GM13977 (cell line): ENCODE results near the gene ADD1.
A peak's percentile ranks its signal among the peaks of the same experiment; 100 is the strongest.

Experiments used
- DNase-seq: peaks from one replicate; pipeline ENCODE4 v3.0.0; 2012; ENCODE audit warnings: low spot score
- in situ Hi-C: fragments of 300-500 bp; cut with MboI; formaldehyde crosslinking; loops from one replicate; pipeline ENCODE4 v1.12.0; 2022; ENCODE audit warnings: low sequenced_read_pairs, low pct_unique_long_range_greater_than_20kb, mixed read lengths, inconsistent platforms; ENCODE audit not compliant: unreplicated experiment
- TF ChIP-seq, protein P1 (sequence below): IDR thresholded peaks from 2 replicates; pipeline ENCODE4 v1.5.1; 2012; ENCODE audit warnings: mild to moderate bottlenecking, control low read depth; ENCODE audit not compliant: insufficient read depth; ENCODE audit errors: extremely low read depth, missing control alignments

The ADD1 gene

DNA sequence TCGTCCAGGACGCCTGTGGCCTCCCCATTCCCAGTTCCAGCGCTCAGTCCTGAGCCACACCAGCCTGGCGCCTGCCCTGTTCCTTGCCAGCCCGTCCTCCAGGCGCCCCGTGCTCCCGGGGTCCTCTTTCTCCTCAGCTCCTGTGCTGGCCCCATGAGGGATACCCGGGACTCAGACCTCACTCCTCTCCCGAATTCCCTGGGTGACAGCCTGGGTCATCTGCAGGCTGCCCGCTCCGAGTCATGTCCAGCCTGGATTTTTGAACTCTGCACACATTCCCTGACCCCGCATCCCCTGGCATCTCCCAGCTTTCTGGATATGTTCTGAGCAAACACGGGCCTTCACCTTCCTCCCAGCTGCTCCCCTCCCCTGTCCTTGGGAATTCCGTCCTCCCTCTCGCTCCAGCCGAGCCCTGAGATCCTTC, 14.9 kb upstream of the ADD1 start:
- DNase-seq: no peak
- TF ChIP-seq, protein P1, sequence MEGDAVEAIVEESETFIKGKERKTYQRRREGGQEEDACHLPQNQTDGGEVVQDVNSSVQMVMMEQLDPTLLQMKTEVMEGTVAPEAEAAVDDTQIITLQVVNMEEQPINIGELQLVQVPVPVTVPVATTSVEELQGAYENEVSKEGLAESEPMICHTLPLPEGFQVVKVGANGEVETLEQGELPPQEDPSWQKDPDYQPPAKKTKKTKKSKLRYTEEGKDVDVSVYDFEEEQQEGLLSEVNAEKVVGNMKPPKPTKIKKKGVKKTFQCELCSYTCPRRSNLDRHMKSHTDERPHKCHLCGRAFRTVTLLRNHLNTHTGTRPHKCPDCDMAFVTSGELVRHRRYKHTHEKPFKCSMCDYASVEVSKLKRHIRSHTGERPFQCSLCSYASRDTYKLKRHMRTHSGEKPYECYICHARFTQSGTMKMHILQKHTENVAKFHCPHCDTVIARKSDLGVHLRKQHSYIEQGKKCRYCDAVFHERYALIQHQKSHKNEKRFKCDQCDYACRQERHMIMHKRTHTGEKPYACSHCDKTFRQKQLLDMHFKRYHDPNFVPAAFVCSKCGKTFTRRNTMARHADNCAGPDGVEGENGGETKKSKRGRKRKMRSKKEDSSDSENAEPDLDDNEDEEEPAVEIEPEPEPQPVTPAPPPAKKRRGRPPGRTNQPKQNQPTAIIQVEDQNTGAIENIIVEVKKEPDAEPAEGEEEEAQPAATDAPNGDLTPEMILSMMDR: no peak
- in situ Hi-C loops: no loop called here

DNA sequence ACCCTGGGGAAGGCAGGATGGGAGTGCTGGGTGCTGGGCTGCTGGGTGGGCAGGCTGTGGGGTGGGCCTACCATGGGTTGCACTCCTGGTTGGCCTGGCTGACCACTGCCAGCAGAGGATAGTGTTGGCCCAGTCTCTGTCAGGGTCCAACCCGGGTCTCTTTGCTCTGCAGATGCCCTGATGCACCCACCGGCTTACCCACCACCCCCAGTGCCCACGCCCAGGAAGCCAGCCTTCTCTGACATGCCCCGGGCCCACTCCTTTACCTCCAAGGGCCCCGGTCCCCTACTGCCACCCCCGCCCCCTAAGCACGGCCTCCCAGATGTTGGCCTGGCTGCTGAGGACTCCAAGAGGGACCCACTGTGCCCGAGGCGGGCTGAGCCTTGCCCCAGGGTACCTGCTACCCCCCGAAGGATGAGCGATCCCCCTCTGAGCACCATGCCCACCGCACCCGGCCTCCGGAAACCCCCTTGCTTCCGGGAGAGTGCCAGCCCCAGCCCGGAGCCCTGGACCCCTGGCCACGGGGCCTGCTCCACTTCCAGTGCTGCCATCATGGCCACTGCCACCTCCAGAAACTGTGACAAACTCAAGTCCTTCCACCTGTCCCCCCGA, 14.2 kb upstream of the ADD1 start:
- TF ChIP-seq, protein P1: no peak
- in situ Hi-C loops: no loop called here
- no peak for DNase-seq

DNA sequence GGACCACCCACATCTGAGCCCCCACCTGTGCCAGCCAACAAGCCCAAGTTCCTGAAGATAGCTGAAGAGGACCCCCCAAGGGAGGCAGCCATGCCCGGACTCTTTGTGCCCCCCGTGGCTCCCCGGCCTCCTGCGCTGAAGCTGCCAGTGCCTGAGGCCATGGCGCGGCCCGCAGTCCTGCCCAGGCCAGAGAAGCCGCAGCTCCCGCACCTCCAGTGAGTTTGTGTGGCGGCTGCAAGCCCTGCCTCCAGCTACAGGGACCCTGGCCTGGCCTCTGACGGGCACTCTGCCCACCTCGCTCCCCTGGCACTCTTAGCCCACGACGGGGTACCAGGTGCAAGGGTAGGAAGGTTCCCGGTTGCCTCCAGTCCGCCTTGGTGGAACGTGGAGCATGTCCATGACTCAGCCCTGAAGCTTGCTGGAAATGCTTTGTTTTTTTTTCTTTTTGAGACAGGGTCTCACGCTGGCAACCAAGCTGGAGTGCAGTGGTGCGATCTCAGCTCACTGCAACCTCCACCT, 13.7 kb upstream of the ADD1 start:
- in situ Hi-C loops: no loop called here
- TF ChIP-seq, protein P1: no peak
- DNase-seq: no peak

DNA sequence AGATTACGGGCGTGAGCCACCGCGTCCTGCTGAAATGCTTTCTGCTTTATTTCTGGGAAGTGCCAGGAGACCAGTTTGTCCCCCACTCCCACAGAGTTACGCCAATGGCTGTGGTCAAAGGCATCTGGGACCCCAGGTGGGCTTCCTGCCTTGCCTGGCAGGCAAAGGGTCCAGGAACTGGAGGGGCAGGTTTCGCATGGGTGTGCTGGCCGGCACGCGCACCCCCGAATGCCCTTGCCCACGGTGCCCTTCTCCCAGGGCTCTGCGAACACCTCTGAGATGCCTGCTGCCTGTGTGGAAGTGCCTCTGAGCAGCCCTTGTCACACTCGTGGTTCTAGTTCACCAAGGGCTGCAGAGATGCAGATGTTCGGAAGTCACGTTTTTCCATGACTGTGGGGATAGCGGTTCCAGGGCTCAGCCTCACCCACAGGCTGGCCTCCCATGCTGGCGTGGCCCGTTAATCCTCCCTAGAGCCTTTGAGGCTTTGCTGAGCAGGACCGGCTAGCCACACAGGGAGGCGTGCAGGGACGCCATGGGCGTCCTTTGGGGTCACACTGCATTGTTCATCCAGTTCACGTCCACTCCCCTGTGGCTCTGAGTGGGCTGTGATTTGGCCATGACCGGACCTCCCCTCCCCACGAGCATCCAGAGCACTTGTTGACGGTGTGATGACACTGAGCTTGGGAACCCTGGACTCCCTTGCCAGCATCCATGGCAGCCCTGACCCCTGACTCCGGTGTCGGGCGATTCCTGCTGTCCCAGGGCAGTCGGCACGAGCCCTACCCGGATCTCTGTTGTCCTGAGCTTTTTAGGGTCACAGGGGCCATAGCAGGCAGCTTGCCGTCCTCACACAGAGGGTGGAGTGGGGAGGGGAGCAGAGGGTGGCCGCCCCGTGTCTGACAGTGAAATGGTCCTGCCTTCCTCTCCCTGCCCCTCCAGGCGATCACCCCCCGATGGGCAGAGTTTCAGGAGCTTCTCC, 12.7 kb upstream of the ADD1 start:
- peak; percentile 13 for DNase-seq
- in situ Hi-C loops: no loop called here
- TF ChIP-seq, protein P1: no peak

- TF ChIP-seq, protein P1: no peak
- in situ Hi-C loops: no loop called here
- peak; percentile 24 for DNase-seq
Observed at GRCh38 chr4:2831611-2832308, 11.9 kb upstream of the ADD1 start.

DNA sequence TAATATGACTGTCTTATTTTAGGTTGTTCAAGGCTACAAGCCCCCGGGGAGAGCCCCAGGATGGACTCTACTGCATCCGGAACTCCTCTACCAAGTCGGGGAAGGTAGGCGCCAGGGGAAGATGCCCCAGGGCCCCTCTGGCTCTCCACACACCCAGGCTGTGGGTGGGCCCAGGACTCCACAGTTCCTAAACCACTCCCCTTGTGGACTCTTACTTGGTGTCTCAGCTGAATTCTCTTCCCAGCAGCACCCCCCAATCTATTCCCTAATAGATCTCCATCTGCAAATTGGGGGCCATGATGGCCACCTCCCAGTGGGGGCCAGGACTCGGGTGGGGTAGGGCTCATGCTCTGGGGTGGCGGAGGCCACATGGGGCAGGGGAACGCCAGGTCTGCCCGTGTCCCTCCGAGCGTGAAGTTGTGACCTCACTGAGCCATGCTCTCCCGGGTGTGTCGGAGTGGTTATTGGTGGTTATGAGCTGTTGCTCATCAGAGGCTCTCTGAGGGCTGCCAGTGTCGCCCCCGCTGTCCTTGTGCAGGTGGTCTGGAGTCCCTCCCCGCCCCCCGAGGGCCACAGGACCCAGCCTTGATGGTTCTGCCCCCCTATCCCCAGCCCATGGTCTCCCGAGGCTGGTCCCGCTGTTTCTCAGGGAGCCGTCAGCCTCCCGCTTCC, 11.2 kb upstream of the ADD1 start:
- TF ChIP-seq, protein P1: no peak
- in situ Hi-C loops: no loop called here
- peak; percentile 88 for DNase-seq
